Mucosa of rectum (tissue), 2 donors: ENCODE results near the gene APOBEC2.

ENCODE experiments used
- H3K27ac ChIP-seq, 2 donors: one replicate each; pipeline ENCODE4 v1.7.0; 2013; ENCODE audit warnings: inconsistent platforms in 2 of 2, low read depth in 2 of 2, low read length in 2 of 2
- H3K27me3 ChIP-seq, 2 donors: one replicate each; pipeline ENCODE4 v1.7.0; 2013; ENCODE audit warnings: low read length in 2 of 2; ENCODE audit not compliant: control insufficient read depth in 2 of 2, insufficient read depth in 2 of 2
- H3K36me3 ChIP-seq, 2 donors: one replicate each; pipeline ENCODE4 v1.7.0; 2013; ENCODE audit warnings: low read length in 2 of 2; ENCODE audit not compliant: control insufficient read depth in 2 of 2, insufficient read depth in 2 of 2
- H3K4me1 ChIP-seq, 2 donors: one replicate each; pipeline ENCODE4 v1.7.0; 2013; ENCODE audit warnings: low read length in 2 of 2, mild to moderate bottlenecking in 1 of 2; ENCODE audit not compliant: control insufficient read depth in 2 of 2, insufficient read depth in 2 of 2
- H3K4me3 ChIP-seq, 2 donors: one replicate each; pipeline ENCODE4 v1.7.0; 2013; ENCODE audit warnings: low read length in 2 of 2
- H3K9ac ChIP-seq, 2 donors: one replicate each; pipeline ENCODE4 v1.7.0; 2013; ENCODE audit warnings: low read length in 2 of 2, low read depth in 1 of 2, mild to moderate bottlenecking in 1 of 2
- H3K9me3 ChIP-seq, 2 donors: one replicate each; pipeline ENCODE4 v1.7.0; 2013; ENCODE audit warnings: low read length in 2 of 2; ENCODE audit not compliant: control insufficient read depth in 2 of 2
- donor health status: healthy.
- donor health status: Normal muscosa, but diverticular disease.

Gene APOBEC2

GRCh38 chr6:41037107-41037900 lies 15.7 kb upstream of the APOBEC2 start:
- Histone ChIP-seq H3K27me3 (no peaks in the 10 kb centered on the region), H3K9me3 (no peaks in the 10 kb centered on the region), H3K4me1 (peaks cover 11 to 21% of the 10 kb centered on the region in 2 donors), H3K36me3 (no peaks in the 10 kb centered on the region), H3K9ac (no peak overlapping the region), H3K27ac (no peak overlapping the region), H3K4me3 (no peak overlapping the region)

- Histone ChIP-seq H3K9ac (no peak overlapping the region), H3K4me1 (peaks cover 11 to 21% of the 10 kb centered on the region in 2 donors), H3K9me3 (no peaks in the 10 kb centered on the region), H3K36me3 (no peaks in the 10 kb centered on the region), H3K27me3 (no peaks in the 10 kb centered on the region), H3K4me3 (no peak overlapping the region), H3K27ac (no peak overlapping the region)
Observed at GRCh38 chr6:41038205-41038604, 14.8 kb upstream of the APOBEC2 start.

- peak within 1 kb of the TSS; percentile 53 for H3K27ac ChIP-seq
- peak within 1 kb of the TSS in 1 of 2 donors; percentile 35 for H3K9ac ChIP-seq
- peaks cover 11 to 21% of the 10 kb centered on the region in 2 donors for H3K4me1 ChIP-seq
- H3K4me3 ChIP-seq: peak within 1 kb of the TSS; percentile 2 to 58
- H3K9me3 ChIP-seq: no peaks in the 10 kb centered on the region
- no peaks in the 10 kb centered on the region for H3K27me3 ChIP-seq
- no peaks in the 10 kb centered on the region for H3K36me3 ChIP-seq
Observed at GRCh38 chr6:41039060-41039998, 13.7 kb upstream of the APOBEC2 start, which contains the start of gene UNC5CL. Gene UNC5CL (minus strand): TSS chr6:41039221. CDS start chr6:41035074, 4,147 bp downstream.

- Histone ChIP-seq H3K27ac (peak overlapping the region; percentile 49 to 53), H3K9me3 (no peaks in the 10 kb centered on the region), H3K4me1 (peaks cover 11 to 21% of the 10 kb centered on the region in 2 donors), H3K4me3 (no peak overlapping the region), H3K27me3 (no peaks in the 10 kb centered on the region), H3K36me3 (no peaks in the 10 kb centered on the region), H3K9ac (no peak overlapping the region)
Observed at GRCh38 chr6:41040101-41040939, 12.7 kb upstream of the APOBEC2 start.

- no peak overlapping the region for H3K9ac ChIP-seq
- H3K36me3 ChIP-seq: no peaks in the 10 kb centered on the region
- peaks cover 11 to 21% of the 10 kb centered on the region in 2 donors for H3K4me1 ChIP-seq
- no peak overlapping the region for H3K4me3 ChIP-seq
- no peaks in the 10 kb centered on the region for H3K27me3 ChIP-seq
- H3K9me3 ChIP-seq: no peaks in the 10 kb centered on the region
- H3K27ac ChIP-seq: peak overlapping the region; percentile 49 to 53
Observed at GRCh38 chr6:41040940-41041536, 12.0 kb upstream of the APOBEC2 start.

- H3K4me1 ChIP-seq: peaks cover 11 to 21% of the 10 kb centered on the region in 2 donors
- no peak within 1 kb of the TSS for H3K4me3 ChIP-seq
- H3K36me3 ChIP-seq: no peaks in the 10 kb centered on the region
- no peak within 1 kb of the TSS for H3K9ac ChIP-seq
- H3K27ac ChIP-seq: no peak within 1 kb of the TSS
- H3K9me3 ChIP-seq: no peaks in the 10 kb centered on the region
- no peaks in the 10 kb centered on the region for H3K27me3 ChIP-seq
Observed at GRCh38 chr6:41042226-41043055, 10.6 kb upstream of the APOBEC2 start, which contains the start of gene TSPO2. Gene TSPO2 (plus strand): TSS chr6:41042467. CDS start chr6:41042986, 519 bp downstream.

GRCh38 chr6:41043151-41043550 lies 9.9 kb upstream of the APOBEC2 start:
- H3K36me3 ChIP-seq: no peaks in the 10 kb centered on the region
- H3K9ac ChIP-seq: no peak overlapping the region
- H3K9me3 ChIP-seq: no peaks in the 10 kb centered on the region
- H3K4me3 ChIP-seq: no peak overlapping the region
- H3K27ac ChIP-seq: no peak overlapping the region
- no peaks in the 10 kb centered on the region for H3K27me3 ChIP-seq
- peaks cover 11 to 21% of the 10 kb centered on the region in 2 donors for H3K4me1 ChIP-seq

- no peaks in the 10 kb centered on the region for H3K27me3 ChIP-seq
- H3K4me1 ChIP-seq: peaks cover 4 to 5% of the 10 kb centered on the region in 2 donors
- no peak overlapping the region for H3K9ac ChIP-seq
- no peaks in the 10 kb centered on the region for H3K9me3 ChIP-seq
- no peak overlapping the region for H3K4me3 ChIP-seq
- H3K36me3 ChIP-seq: no peaks in the 10 kb centered on the region
- no peak overlapping the region for H3K27ac ChIP-seq
Observed at GRCh38 chr6:41045664-41046063, 7.3 kb upstream of the APOBEC2 start.

- H3K36me3 ChIP-seq: no peaks in the 10 kb centered on the region
- H3K27me3 ChIP-seq: no peaks in the 10 kb centered on the region
- no peak overlapping the region for H3K9ac ChIP-seq
- H3K27ac ChIP-seq: no peak overlapping the region
- H3K9me3 ChIP-seq: no peaks in the 10 kb centered on the region
- no peak overlapping the region for H3K4me3 ChIP-seq
- H3K4me1 ChIP-seq: peaks cover under 1% of the 10 kb centered on the region in 2 donors
Observed at GRCh38 chr6:41046084-41046483, 6.9 kb upstream of the APOBEC2 start.
